Measurements from ENCODE around the gene RNF217. TPM values are rescaled to one million over a fixed set of nuclear protein-coding genes. Genes with fewer than 3 reads are reported as not detected.

Gene RNF217
- total RNA-seq, 2 donors from 2014 or later = 24.0 to 28.1 TPM

DNA sequence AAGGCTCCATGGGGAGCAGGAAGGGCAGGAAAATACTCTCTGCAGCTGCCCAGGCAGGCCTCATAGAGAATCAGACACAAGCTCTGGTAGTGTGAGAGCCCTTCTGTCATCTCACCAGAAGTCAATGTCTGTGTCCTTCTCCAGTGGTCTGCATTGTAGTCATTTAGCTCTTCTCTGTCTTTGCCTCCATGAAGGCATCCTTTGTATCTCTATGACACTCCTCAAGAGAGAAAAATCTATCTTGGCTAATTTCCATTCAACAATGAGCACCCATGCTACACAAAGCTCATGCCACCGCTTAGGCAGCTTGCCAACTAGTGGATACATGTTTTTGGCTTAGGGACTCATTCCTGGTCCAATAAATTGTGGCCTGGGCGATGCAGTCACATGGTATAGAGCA is 92.1 kb downstream of the RNF217 start:
- no peaks in the 10 kb centered on the region for H3K9me3 Mint-ChIP-seq
- H3K9ac ChIP-seq (ENCODE audit: extremely low read depth, low read length, poor library complexity, severe bottlenecking) = no peak overlapping the region
- TF ChIP-seq, protein P1, sequence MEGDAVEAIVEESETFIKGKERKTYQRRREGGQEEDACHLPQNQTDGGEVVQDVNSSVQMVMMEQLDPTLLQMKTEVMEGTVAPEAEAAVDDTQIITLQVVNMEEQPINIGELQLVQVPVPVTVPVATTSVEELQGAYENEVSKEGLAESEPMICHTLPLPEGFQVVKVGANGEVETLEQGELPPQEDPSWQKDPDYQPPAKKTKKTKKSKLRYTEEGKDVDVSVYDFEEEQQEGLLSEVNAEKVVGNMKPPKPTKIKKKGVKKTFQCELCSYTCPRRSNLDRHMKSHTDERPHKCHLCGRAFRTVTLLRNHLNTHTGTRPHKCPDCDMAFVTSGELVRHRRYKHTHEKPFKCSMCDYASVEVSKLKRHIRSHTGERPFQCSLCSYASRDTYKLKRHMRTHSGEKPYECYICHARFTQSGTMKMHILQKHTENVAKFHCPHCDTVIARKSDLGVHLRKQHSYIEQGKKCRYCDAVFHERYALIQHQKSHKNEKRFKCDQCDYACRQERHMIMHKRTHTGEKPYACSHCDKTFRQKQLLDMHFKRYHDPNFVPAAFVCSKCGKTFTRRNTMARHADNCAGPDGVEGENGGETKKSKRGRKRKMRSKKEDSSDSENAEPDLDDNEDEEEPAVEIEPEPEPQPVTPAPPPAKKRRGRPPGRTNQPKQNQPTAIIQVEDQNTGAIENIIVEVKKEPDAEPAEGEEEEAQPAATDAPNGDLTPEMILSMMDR (conservative IDR thresholded peaks at IDR 0.05) = no peak
- H3K36me3 ChIP-seq (ENCODE audit: control insufficient read depth, insufficient read depth, low read length) = no peaks in the 10 kb centered on the region
- no peak overlapping the region for H3K27ac Mint-ChIP-seq
- H3K9me3 ChIP-seq (ENCODE audit: control insufficient read depth, low read length) = no peaks in the 10 kb centered on the region
- no peak overlapping the region for H3K4me3 ChIP-seq (ENCODE audit: low read length)
- H3K4me1 Mint-ChIP-seq = peaks cover 6% of the 10 kb centered on the region
- H3K27me3 ChIP-seq (ENCODE audit: control insufficient read depth, insufficient read depth, low read length, poor library complexity, severe bottlenecking) = no peaks in the 10 kb centered on the region
- peaks cover 2% of the 10 kb centered on the region for H3K36me3 Mint-ChIP-seq (ENCODE audit: low read depth)
- no peak for DNase-seq
- H3K4me1 ChIP-seq (ENCODE audit: control insufficient read depth, insufficient read depth, low read length) = no peaks in the 10 kb centered on the region
- no peak overlapping the region for H3K27ac ChIP-seq (ENCODE audit: low read depth, low read length)
- WGBS, 2 experiments (ENCODE audit: insufficient coverage in 1 of 2, insufficient read length in 1 of 2) = 89 to 91% methylated on average over 2 of the region's 2 CpGs
- no peaks in the 10 kb centered on the region for H3K27me3 Mint-ChIP-seq (ENCODE audit: insufficient read depth)
- H3K4me3 Mint-ChIP-seq = no peak overlapping the region

GRCh38 chr6:125057392-125058246 is 95.4 kb downstream of the RNF217 start:
- Mint-ChIP-seq H3K4me3 (no peak overlapping the region), H3K4me1 (no peaks in the 10 kb centered on the region), H3K36me3 (ENCODE audit: low read depth) (peaks cover 2% of the 10 kb centered on the region), H3K9me3 (no peaks in the 10 kb centered on the region), H3K27ac (no peak overlapping the region), H3K27me3 (ENCODE audit: insufficient read depth) (no peaks in the 10 kb centered on the region)
- H3K9me3 ChIP-seq (ENCODE audit: control insufficient read depth, low read length) = no peaks in the 10 kb centered on the region
- H3K4me1 ChIP-seq (ENCODE audit: control insufficient read depth, insufficient read depth, low read length) = no peaks in the 10 kb centered on the region
- H3K4me3 ChIP-seq (ENCODE audit: low read length) = no peak overlapping the region
- TF ChIP-seq, protein P1 (conservative IDR thresholded peaks at IDR 0.05) = no peak
- WGBS, 2 experiments (ENCODE audit: insufficient coverage in 1 of 2, insufficient read length in 1 of 2) = 90 to 98% methylated on average over 4 to 5 of the region's 5 CpGs
- no peak for DNase-seq
- H3K27ac ChIP-seq (ENCODE audit: low read depth, low read length) = no peak overlapping the region
- H3K9ac ChIP-seq (ENCODE audit: extremely low read depth, low read length, poor library complexity, severe bottlenecking) = no peak overlapping the region
- H3K36me3 ChIP-seq (ENCODE audit: control insufficient read depth, insufficient read depth, low read length) = no peaks in the 10 kb centered on the region
- H3K27me3 ChIP-seq (ENCODE audit: control insufficient read depth, insufficient read depth, low read length, poor library complexity, severe bottlenecking) = no peaks in the 10 kb centered on the region

- Mint-ChIP-seq H3K27ac (no peak overlapping the region), H3K4me3 (no peak overlapping the region), H3K27me3 (ENCODE audit: insufficient read depth) (no peaks in the 10 kb centered on the region), H3K4me1 (no peaks in the 10 kb centered on the region), H3K36me3 (ENCODE audit: low read depth) (peaks cover 2% of the 10 kb centered on the region), H3K9me3 (no peaks in the 10 kb centered on the region)
- no peak overlapping the region for H3K4me3 ChIP-seq (ENCODE audit: low read length)
- 90 to 94% methylated on average over 1 of the region's 1 CpG for WGBS, 2 experiments (ENCODE audit: insufficient coverage in 1 of 2, insufficient read length in 1 of 2)
- no peak overlapping the region for H3K9ac ChIP-seq (ENCODE audit: extremely low read depth, low read length, poor library complexity, severe bottlenecking)
- no peaks in the 10 kb centered on the region for H3K27me3 ChIP-seq (ENCODE audit: control insufficient read depth, insufficient read depth, low read length, poor library complexity, severe bottlenecking)
- no peaks in the 10 kb centered on the region for H3K4me1 ChIP-seq (ENCODE audit: control insufficient read depth, insufficient read depth, low read length)
- no peak for DNase-seq
- no peaks in the 10 kb centered on the region for H3K9me3 ChIP-seq (ENCODE audit: control insufficient read depth, low read length)
- no peak overlapping the region for H3K27ac ChIP-seq (ENCODE audit: low read depth, low read length)
- TF ChIP-seq, protein P1 (conservative IDR thresholded peaks at IDR 0.05) = no peak
- no peaks in the 10 kb centered on the region for H3K36me3 ChIP-seq (ENCODE audit: control insufficient read depth, insufficient read depth, low read length)
Observed at GRCh38 chr6:125058546-125058945, 96.3 kb downstream of the RNF217 start.
